ENCODE data around the gene MSANTD1. TPM values are rescaled to one million over a fixed set of nuclear protein-coding genes. Genes with fewer than 3 reads are reported as not detected.

MSANTD1 gene
- total RNA-seq = 5.5 and 5.8 TPM in 2 replicates
- total RNA-seq (2013) = 0.61 TPM
- polyA plus RNA-seq = 0.63 and 0.78 TPM in 2 replicates
- 2.3 and 3.1 TPM in 2 replicates for polyA minus RNA-seq

- no peak within 1 kb of the TSS for H3K27ac ChIP-seq (ENCODE audit: low read length in 2 of 2)
- no peaks in the 10 kb centered on the region for H3K9me3 ChIP-seq (ENCODE audit: control extremely low read depth in 1 of 3, control insufficient read depth in 2 of 3, insufficient read depth in 1 of 3, low read length in 2 of 3)
- Mint-ChIP-seq H3K27ac (no peak within 1 kb of the TSS), H3K4me3 (no peak within 1 kb of the TSS), H3K27me3 (no peaks in the 10 kb centered on the region), H3K4me1 (no peaks in the 10 kb centered on the region), H3K9me3 (ENCODE audit: insufficient read depth) (no peaks in the 10 kb centered on the region)
- no peaks in the 10 kb centered on the region for H4K20me1 ChIP-seq (ENCODE audit: control insufficient read depth, insufficient read depth, low read length, poor library complexity, severe bottlenecking)
- no peaks in the 10 kb centered on the region for H3K36me3 ChIP-seq (replicated peaks in 1 of 2; ENCODE audit: control extremely low read depth in 1 of 2, control insufficient read depth in 1 of 2, extremely low read depth in 1 of 2, insufficient read depth in 2 of 2, low read length in 1 of 2)
- H3K4me2 ChIP-seq (replicated peaks; ENCODE audit: low read depth, low read length, poor library complexity, severe bottlenecking) = no peak within 1 kb of the TSS
- H3K4me1 ChIP-seq (ENCODE audit: control insufficient read depth in 2 of 2, insufficient read depth in 2 of 2, low read length in 2 of 2) = no peaks in the 10 kb centered on the region
- WGBS (ENCODE audit: insufficient coverage) = 96% methylated on average over 63 of the region's 72 CpGs
- CTCF ChIA-PET = no interaction called here
- no peak within 1 kb of the TSS for H3K9ac ChIP-seq (ENCODE audit: low read length)
- no peak within 1 kb of the TSS for H3K4me3 ChIP-seq (ENCODE audit: control extremely low read depth in 1 of 5, extremely low read depth in 1 of 5, insufficient read depth in 1 of 5, low read depth in 2 of 5, low read length in 4 of 5)
- H2AFZ ChIP-seq (ENCODE audit: insufficient read depth, low read depth, low read length, poor library complexity, severe bottlenecking) = no peak within 1 kb of the TSS
- TF ChIP-seq EZH2 (IDR thresholded peaks at IDR 0.05; ENCODE audit: borderline replicate concordance, insufficient read depth, low read depth, low read length, poor library complexity, severe bottlenecking) = no peak
- TF ChIP-seq, protein P1, sequence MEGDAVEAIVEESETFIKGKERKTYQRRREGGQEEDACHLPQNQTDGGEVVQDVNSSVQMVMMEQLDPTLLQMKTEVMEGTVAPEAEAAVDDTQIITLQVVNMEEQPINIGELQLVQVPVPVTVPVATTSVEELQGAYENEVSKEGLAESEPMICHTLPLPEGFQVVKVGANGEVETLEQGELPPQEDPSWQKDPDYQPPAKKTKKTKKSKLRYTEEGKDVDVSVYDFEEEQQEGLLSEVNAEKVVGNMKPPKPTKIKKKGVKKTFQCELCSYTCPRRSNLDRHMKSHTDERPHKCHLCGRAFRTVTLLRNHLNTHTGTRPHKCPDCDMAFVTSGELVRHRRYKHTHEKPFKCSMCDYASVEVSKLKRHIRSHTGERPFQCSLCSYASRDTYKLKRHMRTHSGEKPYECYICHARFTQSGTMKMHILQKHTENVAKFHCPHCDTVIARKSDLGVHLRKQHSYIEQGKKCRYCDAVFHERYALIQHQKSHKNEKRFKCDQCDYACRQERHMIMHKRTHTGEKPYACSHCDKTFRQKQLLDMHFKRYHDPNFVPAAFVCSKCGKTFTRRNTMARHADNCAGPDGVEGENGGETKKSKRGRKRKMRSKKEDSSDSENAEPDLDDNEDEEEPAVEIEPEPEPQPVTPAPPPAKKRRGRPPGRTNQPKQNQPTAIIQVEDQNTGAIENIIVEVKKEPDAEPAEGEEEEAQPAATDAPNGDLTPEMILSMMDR (IDR thresholded peaks at IDR 0.05) = no peak
- H3K27me3 ChIP-seq (replicated peaks in 1 of 4; ENCODE audit: control extremely low read depth in 1 of 4, control insufficient read depth in 3 of 4, insufficient read depth in 4 of 4, low read length in 3 of 4) = no peaks in the 10 kb centered on the region
- POLR2A ChIA-PET = no interaction called here
- ATAC-seq (ENCODE audit: low read depth) = no peak
- intact Hi-C loops (cut with micrococcal nuclease) = no loop called here
- H3K79me2 ChIP-seq (ENCODE audit: control insufficient read depth, insufficient read depth, low read length) = no peaks in the 10 kb centered on the region
- no peak for DNase-seq
Measured at GRCh38 chr4:3248811-3249661, at the start of gene MSANTD1. Gene MSANTD1, plus strand, starts transcription at chr4:3249159. Its CDS starts 64 bp downstream, at chr4:3249223.

All from B cell (primary cell).